ENCODE measurements around the gene DPP9. TPM values are rescaled to one million over a fixed set of nuclear protein-coding genes. Genes with fewer than 3 reads are reported as not detected.

Gene DPP9
- total and polyA plus RNA-seq, 5 donors from 2014 or later: 14.3 to 93.3 (median 17.7) TPM

- peak within 1 kb of the TSS; percentile 69 for H3K27ac ChIP-seq (ENCODE audit: insufficient read depth, low read length, poor library complexity, severe bottlenecking)
- H3K9me3 Mint-ChIP-seq: no peaks in the 10 kb centered on the region
- H3K36me3 ChIP-seq (ENCODE audit: control insufficient read depth, insufficient read depth, low read length): peaks cover 21% of the 10 kb centered on the region
- H3K4me1 ChIP-seq (ENCODE audit: control insufficient read depth, insufficient read depth, low read length, poor library complexity, severe bottlenecking): peaks cover 11% of the 10 kb centered on the region
- peak within 1 kb of the TSS; percentile 72 to 88 (median 76) for H3K27ac Mint-ChIP-seq
- H3K4me1 Mint-ChIP-seq: peaks cover 0 to 18% (median 10%) of the 10 kb centered on the region in 4 donors
- H3K27me3 ChIP-seq (ENCODE audit: control insufficient read depth, insufficient read depth, low read length): no peaks in the 10 kb centered on the region
- H3K9me3 ChIP-seq (ENCODE audit: control insufficient read depth in 2 of 2, low read length in 2 of 2): no peaks in the 10 kb centered on the region
- DNase-seq (peak; percentile 89 to 91 (median 90)), ATAC-seq (ENCODE audit: low read depth in 2 of 2) (peak; percentile 99)
- peak within 1 kb of the TSS; percentile 76 to 96 (median 88) for H3K4me3 Mint-ChIP-seq
- peak within 1 kb of the TSS; percentile 59 for H3K4me3 ChIP-seq (ENCODE audit: low read depth, low read length)
- H3K36me3 Mint-ChIP-seq: peaks cover 3% of the 10 kb centered on the region
- no peaks in the 10 kb centered on the region for H3K27me3 Mint-ChIP-seq
Observed at GRCh38 chr19:4669723-4670480, 53.7 kb downstream of the DPP9 start, which contains the start of gene MYDGF. MYDGF (minus strand) TSS chr19:4670342; CDS start chr19:4670334, 8 bp downstream.

GRCh38 chr19:4664642-4665041 lies 59.0 kb downstream of the DPP9 start:
- peaks cover 58% of the 10 kb centered on the region for H3K36me3 ChIP-seq (ENCODE audit: control insufficient read depth, insufficient read depth, low read length)
- DNase-seq: no peak
- no peaks in the 10 kb centered on the region for H3K27me3 ChIP-seq (ENCODE audit: control insufficient read depth, insufficient read depth, low read length)
- H3K27me3 Mint-ChIP-seq: no peaks in the 10 kb centered on the region
- H3K27ac Mint-ChIP-seq: peak overlapping the region in 1 of 3 donors; percentile 15
- H3K27ac ChIP-seq (ENCODE audit: insufficient read depth, low read length, poor library complexity, severe bottlenecking): no peak overlapping the region
- ATAC-seq (ENCODE audit: low read depth in 2 of 2): no peak
- no peaks in the 10 kb centered on the region for H3K9me3 Mint-ChIP-seq
- peaks cover 0 to 26% (median 11%) of the 10 kb centered on the region in 4 donors for H3K4me1 Mint-ChIP-seq
- H3K9me3 ChIP-seq (ENCODE audit: control insufficient read depth in 2 of 2, low read length in 2 of 2): no peaks in the 10 kb centered on the region
- no peak overlapping the region for H3K4me3 ChIP-seq (ENCODE audit: low read depth, low read length)
- H3K4me3 Mint-ChIP-seq: no peak overlapping the region
- H3K36me3 Mint-ChIP-seq: peaks cover 3% of the 10 kb centered on the region
- H3K4me1 ChIP-seq (ENCODE audit: control insufficient read depth, insufficient read depth, low read length, poor library complexity, severe bottlenecking): peaks cover 8% of the 10 kb centered on the region

- Mint-ChIP-seq H3K36me3 (peaks cover 6% of the 10 kb centered on the region), H3K9me3 (no peaks in the 10 kb centered on the region), H3K4me3 (no peak overlapping the region), H3K27ac (no peak overlapping the region), H3K4me1 (peaks cover 0 to 8% (median 1%) of the 10 kb centered on the region in 4 donors), H3K27me3 (no peaks in the 10 kb centered on the region)
- Histone ChIP-seq H3K36me3 (ENCODE audit: control insufficient read depth, insufficient read depth, low read length) (peaks cover 56% of the 10 kb centered on the region), H3K9me3 (ENCODE audit: control insufficient read depth in 2 of 2, low read length in 2 of 2) (no peaks in the 10 kb centered on the region), H3K4me1 (ENCODE audit: control insufficient read depth, insufficient read depth, low read length, poor library complexity, severe bottlenecking) (no peaks in the 10 kb centered on the region), H3K27ac (ENCODE audit: insufficient read depth, low read length, poor library complexity, severe bottlenecking) (no peak overlapping the region), H3K4me3 (ENCODE audit: low read depth, low read length) (no peak overlapping the region), H3K27me3 (ENCODE audit: control insufficient read depth, insufficient read depth, low read length) (no peaks in the 10 kb centered on the region)
- no peak for DNase-seq
- no peak for ATAC-seq (ENCODE audit: low read depth in 2 of 2)
Observed at GRCh38 chr19:4662812-4663211, 60.8 kb downstream of the DPP9 start.

GRCh38 chr19:4662020-4662695 lies 61.5 kb downstream of the DPP9 start:
- DNase-seq: no peak
- peaks cover 6% of the 10 kb centered on the region for H3K36me3 Mint-ChIP-seq

GRCh38 chr19:4660993-4661392 lies 62.6 kb downstream of the DPP9 start:
- no peak overlapping the region for H3K4me3 Mint-ChIP-seq
- H3K36me3 ChIP-seq (ENCODE audit: control insufficient read depth, insufficient read depth, low read length): peaks cover 52% of the 10 kb centered on the region

More at GRCh38 chr19:4662020-4662695, 61.5 kb downstream of the DPP9 start:
- Mint-ChIP-seq H3K4me1 (peaks cover 0 to 8% (median 1%) of the 10 kb centered on the region in 4 donors), H3K9me3 (no peaks in the 10 kb centered on the region), H3K27me3 (no peaks in the 10 kb centered on the region), H3K27ac (no peak overlapping the region), H3K4me3 (no peak overlapping the region)
- Histone ChIP-seq H3K27ac (ENCODE audit: insufficient read depth, low read length, poor library complexity, severe bottlenecking) (no peak overlapping the region), H3K36me3 (ENCODE audit: control insufficient read depth, insufficient read depth, low read length) (peaks cover 55% of the 10 kb centered on the region), H3K4me1 (ENCODE audit: control insufficient read depth, insufficient read depth, low read length, poor library complexity, severe bottlenecking) (no peaks in the 10 kb centered on the region), H3K27me3 (ENCODE audit: control insufficient read depth, insufficient read depth, low read length) (no peaks in the 10 kb centered on the region), H3K4me3 (ENCODE audit: low read depth, low read length) (no peak overlapping the region), H3K9me3 (ENCODE audit: control insufficient read depth in 2 of 2, low read length in 2 of 2) (no peaks in the 10 kb centered on the region)
- ATAC-seq (ENCODE audit: low read depth in 2 of 2): no peak

GRCh38 chr19:4660181-4660791 lies 63.4 kb downstream of the DPP9 start:
- no peaks in the 10 kb centered on the region for H3K27me3 Mint-ChIP-seq
- no peaks in the 10 kb centered on the region for H3K9me3 Mint-ChIP-seq
- Histone ChIP-seq H3K36me3 (ENCODE audit: control insufficient read depth, insufficient read depth, low read length) (peaks cover 48% of the 10 kb centered on the region), H3K9me3 (ENCODE audit: control insufficient read depth in 2 of 2, low read length in 2 of 2) (no peaks in the 10 kb centered on the region), H3K27me3 (ENCODE audit: control insufficient read depth, insufficient read depth, low read length) (no peaks in the 10 kb centered on the region), H3K4me1 (ENCODE audit: control insufficient read depth, insufficient read depth, low read length, poor library complexity, severe bottlenecking) (no peaks in the 10 kb centered on the region), H3K4me3 (ENCODE audit: low read depth, low read length) (no peak overlapping the region), H3K27ac (ENCODE audit: insufficient read depth, low read length, poor library complexity, severe bottlenecking) (no peak overlapping the region)
- no peak overlapping the region for H3K27ac Mint-ChIP-seq
- H3K4me1 Mint-ChIP-seq: peaks cover 0 to 8% (median 1%) of the 10 kb centered on the region in 4 donors
- DNase-seq: peak in 1 of 3 donors; percentile 32
- ATAC-seq (ENCODE audit: low read depth in 2 of 2): no peak
- no peak overlapping the region for H3K4me3 Mint-ChIP-seq
- peaks cover 10% of the 10 kb centered on the region for H3K36me3 Mint-ChIP-seq

More at GRCh38 chr19:4660993-4661392, 62.6 kb downstream of the DPP9 start:
- H3K27me3 ChIP-seq (ENCODE audit: control insufficient read depth, insufficient read depth, low read length): no peaks in the 10 kb centered on the region
- no peak for ATAC-seq (ENCODE audit: low read depth in 2 of 2)
- Mint-ChIP-seq H3K27me3 (no peaks in the 10 kb centered on the region), H3K36me3 (peaks cover 9% of the 10 kb centered on the region), H3K9me3 (no peaks in the 10 kb centered on the region), H3K27ac (peak overlapping the region in 1 of 3 donors; percentile 75), H3K4me1 (peaks cover 0 to 8% (median 1%) of the 10 kb centered on the region in 4 donors)
- H3K4me1 ChIP-seq (ENCODE audit: control insufficient read depth, insufficient read depth, low read length, poor library complexity, severe bottlenecking): no peaks in the 10 kb centered on the region
- no peaks in the 10 kb centered on the region for H3K9me3 ChIP-seq (ENCODE audit: control insufficient read depth in 2 of 2, low read length in 2 of 2)
- no peak overlapping the region for H3K27ac ChIP-seq (ENCODE audit: insufficient read depth, low read length, poor library complexity, severe bottlenecking)
- no peak overlapping the region for H3K4me3 ChIP-seq (ENCODE audit: low read depth, low read length)
- no peak for DNase-seq

- no peak overlapping the region for H3K4me3 Mint-ChIP-seq
- Histone ChIP-seq H3K27me3 (ENCODE audit: control insufficient read depth, insufficient read depth, low read length) (no peaks in the 10 kb centered on the region), H3K4me3 (ENCODE audit: low read depth, low read length) (no peak overlapping the region), H3K9me3 (ENCODE audit: control insufficient read depth in 2 of 2, low read length in 2 of 2) (no peaks in the 10 kb centered on the region), H3K4me1 (ENCODE audit: control insufficient read depth, insufficient read depth, low read length, poor library complexity, severe bottlenecking) (no peaks in the 10 kb centered on the region), H3K27ac (ENCODE audit: insufficient read depth, low read length, poor library complexity, severe bottlenecking) (no peak overlapping the region), H3K36me3 (ENCODE audit: control insufficient read depth, insufficient read depth, low read length) (peaks cover 40% of the 10 kb centered on the region)
- no peaks in the 10 kb centered on the region for H3K9me3 Mint-ChIP-seq
- no peak overlapping the region for H3K27ac Mint-ChIP-seq
- ATAC-seq (ENCODE audit: low read depth in 2 of 2): no peak
- no peak for DNase-seq
- peaks cover 0 to 8% (median 3%) of the 10 kb centered on the region in 4 donors for H3K4me1 Mint-ChIP-seq
- no peaks in the 10 kb centered on the region for H3K27me3 Mint-ChIP-seq
- peaks cover 19% of the 10 kb centered on the region for H3K36me3 Mint-ChIP-seq
Observed at GRCh38 chr19:4657835-4658234, 65.8 kb downstream of the DPP9 start.

All from CD4-positive, CD25-positive, alpha-beta regulatory T cell (primary cell).